Suprapubic skin (tissue), 4 donors: ENCODE data around the gene PLXNB1.

ENCODE experiments used
- EP300 ChIP-seq: sonication (generic); formaldehyde crosslinking; IDR thresholded peaks from one replicate; pipeline ENCODE4 v1.6.1; 2017; ENCODE audit warnings: antibody characterized with exemption
- POLR2A ChIP-seq, 2 donors: fragments of 450-650 bp; IDR thresholded peaks; one replicate each; pipeline ENCODE4 v1.6.1; 2017; ENCODE audit warnings: antibody characterized with exemption in 2 of 2, mild to moderate bottlenecking in 2 of 2, moderate library complexity in 2 of 2
- POLR2AphosphoS5 ChIP-seq, 3 donors: sonication (generic); formaldehyde crosslinking; IDR thresholded peaks; one replicate each; pipeline ENCODE4 v1.6.1; 2017; ENCODE audit warnings: antibody characterized with exemption in 3 of 3
- TF ChIP-seq, protein P1 (sequence below), 2 donors: fragments of 200-600 bp in 1 of 2; fragments of 450-650 bp in 1 of 2; sonication (generic) in 1 of 2; IDR thresholded peaks; one replicate each; pipeline ENCODE4 v1.5.1; 2016 to 2019; ENCODE audit warnings: antibody characterized with exemption in 2 of 2, mild to moderate bottlenecking in 1 of 2, moderate library complexity in 1 of 2

DNA sequence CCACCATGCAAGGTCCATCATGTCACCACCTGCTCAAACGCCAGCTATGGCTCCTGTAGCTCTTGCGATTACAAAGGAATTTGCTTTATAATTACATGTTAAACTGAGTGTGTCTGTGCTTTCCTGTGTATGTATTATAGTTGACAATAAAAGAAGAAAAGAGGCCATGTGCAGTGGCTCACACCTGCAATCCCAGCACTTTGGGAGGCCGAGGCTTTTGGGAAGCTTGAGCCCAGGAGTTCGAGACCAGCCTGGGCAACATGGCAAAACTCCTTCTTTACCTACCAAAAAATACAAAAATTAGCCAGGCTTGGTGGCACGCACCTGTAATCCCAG lies 43.7 kb upstream of the PLXNB1 start:
- TF ChIP-seq, protein P1, sequence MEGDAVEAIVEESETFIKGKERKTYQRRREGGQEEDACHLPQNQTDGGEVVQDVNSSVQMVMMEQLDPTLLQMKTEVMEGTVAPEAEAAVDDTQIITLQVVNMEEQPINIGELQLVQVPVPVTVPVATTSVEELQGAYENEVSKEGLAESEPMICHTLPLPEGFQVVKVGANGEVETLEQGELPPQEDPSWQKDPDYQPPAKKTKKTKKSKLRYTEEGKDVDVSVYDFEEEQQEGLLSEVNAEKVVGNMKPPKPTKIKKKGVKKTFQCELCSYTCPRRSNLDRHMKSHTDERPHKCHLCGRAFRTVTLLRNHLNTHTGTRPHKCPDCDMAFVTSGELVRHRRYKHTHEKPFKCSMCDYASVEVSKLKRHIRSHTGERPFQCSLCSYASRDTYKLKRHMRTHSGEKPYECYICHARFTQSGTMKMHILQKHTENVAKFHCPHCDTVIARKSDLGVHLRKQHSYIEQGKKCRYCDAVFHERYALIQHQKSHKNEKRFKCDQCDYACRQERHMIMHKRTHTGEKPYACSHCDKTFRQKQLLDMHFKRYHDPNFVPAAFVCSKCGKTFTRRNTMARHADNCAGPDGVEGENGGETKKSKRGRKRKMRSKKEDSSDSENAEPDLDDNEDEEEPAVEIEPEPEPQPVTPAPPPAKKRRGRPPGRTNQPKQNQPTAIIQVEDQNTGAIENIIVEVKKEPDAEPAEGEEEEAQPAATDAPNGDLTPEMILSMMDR (IDR thresholded peaks at IDR 0.05): no peak
- TF ChIP-seq POLR2A (IDR thresholded peaks at IDR 0.05) (no peak), POLR2AphosphoS5 (IDR thresholded peaks at IDR 0.05) (no peak), EP300 (no peak)
